HG02798 (cell line): ENCODE data around the gene NDUFAF8.

Experiments used
- ATAC-seq: cut with Tn5 transposase; IDR thresholded peaks from one replicate; pipeline ENCODE4 v1.9.1; 2021; ENCODE audit warnings: mild to moderate bottlenecking; ENCODE audit not compliant: unreplicated experiment, poor library complexity

NDUFAF8 gene

GRCh38 chr17:81237591-81238489 lies 1.3 kb upstream of the NDUFAF8 start:
- ATAC-seq: no peak

- ATAC-seq: no peak
These were observed 666 bp upstream of the NDUFAF8 start for GRCh38 chr17:81238490-81238814.

- ATAC-seq: no peak
These were observed 817 bp downstream of the NDUFAF8 start for GRCh38 chr17:81239714-81240555.

- ATAC-seq: no peak
These were observed 1.6 kb downstream of the NDUFAF8 start for GRCh38 chr17:81240761-81241160.

- ATAC-seq: no peak
These were observed 2.1 kb downstream of the NDUFAF8 start for GRCh38 chr17:81241203-81241602.

- ATAC-seq: no peak
These were observed 2.7 kb downstream of the NDUFAF8 start for GRCh38 chr17:81241648-81242420.

GRCh38 chr17:81242421-81243332 lies 3.6 kb downstream of the NDUFAF8 start:
- ATAC-seq: no peak

GRCh38 chr17:81243333-81243664 lies 4.2 kb downstream of the NDUFAF8 start:
- ATAC-seq: no peak

GRCh38 chr17:81244358-81245023 lies 5.4 kb downstream of the NDUFAF8 start:
- ATAC-seq: no peak

GRCh38 chr17:81245024-81245664 lies 6.0 kb downstream of the NDUFAF8 start:
- no peak for ATAC-seq

GRCh38 chr17:81245665-81246342 lies 6.7 kb downstream of the NDUFAF8 start:
- ATAC-seq: no peak

GRCh38 chr17:81246343-81246670 lies 7.2 kb downstream of the NDUFAF8 start:
- no peak for ATAC-seq

GRCh38 chr17:81246679-81247338 lies 7.7 kb downstream of the NDUFAF8 start:
- no peak for ATAC-seq

- no peak for ATAC-seq
These were observed 8.3 kb downstream of the NDUFAF8 start for GRCh38 chr17:81247339-81247990.

- no peak for ATAC-seq
These were observed 9.5 kb downstream of the NDUFAF8 start for GRCh38 chr17:81248649-81249048.

- ATAC-seq: no peak
These were observed 10.3 kb downstream of the NDUFAF8 start for GRCh38 chr17:81249223-81250040.
